A673 (cell line): Measurements from ENCODE around the gene KHDRBS1.

Source experiments
- CTCF ChIP-seq: fragments of 300-800, 200-600 bp; sonication (generic); conservative IDR thresholded peaks from 2 replicates; pipeline ENCODE4 v1.5.1; 2017; ENCODE audit warnings: low read depth, mild to moderate bottlenecking, antibody characterized with exemption, low read length, moderate library complexity, mixed read lengths
- EZH2 ChIP-seq: fragments of 200-600 bp; sonication (generic); IDR thresholded peaks from 2 replicates; pipeline ENCODE4 v1.6.1; 2017; ENCODE audit warnings: borderline replicate concordance, low read depth, mild to moderate bottlenecking, mixed read lengths, antibody characterized with exemption, low read length; ENCODE audit not compliant: poor library complexity, severe bottlenecking

GRCh38 chr1:31989964-31990363 lies 23.7 kb upstream of the KHDRBS1 start:
- no peak for TF ChIP-seq CTCF
- no peak for TF ChIP-seq EZH2
